Endothelial cell of umbilical vein (primary cell): ENCODE measurements around the gene SELENOO. TPM values are rescaled to one million over a fixed set of nuclear protein-coding genes. Genes with fewer than 3 reads are reported as not detected.

Experiments used
- BruUV-seq: library from RNA; stranded (reverse); fragments of 400-500 nt; replicated peaks from 2 replicates; lab custom pipeline; 2021; lab: Mats Ljungman, UMichigan
- CTCF ChIA-PET: fragments of 300-600, 350-600 bp; sonication (Branson Sonifier 250); formaldehyde crosslinking; loops from one replicate; lab custom pipeline; 2021; ENCODE audit warnings: antibody characterized with exemption, inconsistent platforms; lab: Charles Lee
- POLR2A ChIA-PET: fragments of 300-600, 350-600 bp; sonication (Branson Sonifier 250); formaldehyde crosslinking; loops from one replicate; lab custom pipeline; 2021; ENCODE audit warnings: antibody characterized with exemption, inconsistent platforms; lab: Charles Lee
- DNase-seq: peaks from one replicate; pipeline ENCODE4 v3.0.0-alpha.2; 2011; ENCODE audit warnings: low read depth, low spot score
- FAIRE-seq: peaks from 2 replicates; lab custom pipeline; 2011; peaks lifted over from hg19 to GRCh38; lab: Jason Lieb, UNC
- H2AFZ ChIP-seq: 2 replicates; pipeline ENCODE4 v1.6.0; 2012; ENCODE audit warnings: low read depth, low read length, control low read depth, inconsistent platforms
- H3K27ac ChIP-seq: 2 replicates; pipeline ENCODE4 v1.5.1; 2011; ENCODE audit warnings: low read depth, mild to moderate bottlenecking, control low read depth, low read length, moderate library complexity; ENCODE audit not compliant: insufficient read depth
- H3K27me3 ChIP-seq, 2 experiments: 2 replicates each; pipeline versions ENCODE4 v1.6.0 to v1.6.1; 2011; ENCODE audit warnings: low read length in 2 of 2, mixed read lengths in 1 of 2; ENCODE audit not compliant: control insufficient read depth in 2 of 2, insufficient read depth in 2 of 2
- H3K36me3 ChIP-seq, 2 experiments: 2 replicates in 1 of 2; 3 replicates in 1 of 2; pipeline ENCODE4 v1.5.1; 2011; ENCODE audit warnings: low read length in 2 of 2, mild to moderate bottlenecking in 1 of 2, moderate library complexity in 1 of 2; ENCODE audit not compliant: control insufficient read depth in 2 of 2, insufficient read depth in 2 of 2; ENCODE audit errors: extremely low read depth in 1 of 2
- H3K4me1 ChIP-seq: 3 replicates; pipeline ENCODE4 v1.5.1; 2011; ENCODE audit warnings: mild to moderate bottlenecking, low read length; ENCODE audit not compliant: control insufficient read depth, insufficient read depth; ENCODE audit errors: extremely low read depth
- H3K4me2 ChIP-seq: 2 replicates; pipeline ENCODE4 v1.6.1; 2011; ENCODE audit warnings: low read length, control low read depth, mixed read lengths; ENCODE audit not compliant: insufficient read depth
- H3K4me3 ChIP-seq, 3 experiments: fragments of 200-600 bp in 1 of 3; sonication (generic), shearing (Covaris generic) in 1 of 3; replicated peaks in 1 of 3; 2 replicates each; pipeline ENCODE4 v1.5.1; 2011 to 2016; ENCODE audit warnings: control low read depth in 3 of 3, low read length in 3 of 3, mild to moderate bottlenecking in 2 of 3, inconsistent platforms in 1 of 3, low read depth in 1 of 3, moderate library complexity in 1 of 3; ENCODE audit not compliant: insufficient read depth in 1 of 3
- H3K79me2 ChIP-seq: 2 replicates; pipeline ENCODE4 v1.6.0; 2012; ENCODE audit warnings: low read length, inconsistent platforms; ENCODE audit not compliant: control insufficient read depth, insufficient read depth
- H3K9ac ChIP-seq: replicated peaks from 2 replicates; pipeline ENCODE3; 2011; ENCODE audit warnings: low read length, control low read depth; ENCODE audit not compliant: insufficient read depth; ENCODE audit errors: extremely low read depth
- H3K9me1 ChIP-seq: replicated peaks from 3 replicates; pipeline ENCODE4 v1.6.0; 2011; ENCODE audit warnings: mild to moderate bottlenecking, low read length; ENCODE audit not compliant: control insufficient read depth, insufficient read depth; ENCODE audit errors: extremely low read depth
- H3K9me3 ChIP-seq: replicated peaks from 2 replicates; pipeline ENCODE4 v1.5.1; 2012; ENCODE audit warnings: low read length, inconsistent platforms; ENCODE audit not compliant: control insufficient read depth, insufficient read depth
- H4K20me1 ChIP-seq: replicated peaks from 2 replicates; pipeline ENCODE3; 2011; ENCODE audit warnings: mild to moderate bottlenecking, low read length; ENCODE audit not compliant: control insufficient read depth, insufficient read depth; ENCODE audit errors: extremely low read depth
- JUN ChIP-seq: IDR thresholded peaks from 2 replicates; pipeline ENCODE4 v1.6.1; 2011; ENCODE audit warnings: borderline replicate concordance, low read depth; ENCODE audit not compliant: insufficient read length, insufficient read depth
- dilution Hi-C: fragments of 300-500 bp; cut with MboI; formaldehyde crosslinking; loops from one replicate; pipeline ENCODE4 v1.15.0; 2019; ENCODE audit warnings: low sequenced_read_pairs; ENCODE audit not compliant: extremely low pct_ligation_motif_present
- intact Hi-C: fragments of 100-400 bp; cut with micrococcal nuclease; formaldehyde crosslinking; loops from one replicate; pipeline ENCODE4 v1.10.0; 2022
- polyA plus RNA-seq, 4 experiments: library from polyadenylated mRNA; depleted of rRNA in 3 of 4; stranded (reverse) in 3 of 4; unstranded in 1 of 4; fragments of >200 nt; gene quantifications; 2 replicates each; pipeline versions ENCODE4 v1.2.1 to v1.2.3, GENCODE V29; 2011 to 2012; ENCODE audit warnings: missing spikeins in 1 of 4
- total RNA-seq: library from RNA; stranded (reverse); gene quantifications from 2 replicates; pipeline ENCODE4 v1.2.3, GENCODE V29; 2021
- TF ChIP-seq, protein P1 (sequence below), 2 donors: IDR thresholded peaks; 1 replicate in 1 of 2; 2 replicates in 1 of 2; pipeline ENCODE4 v1.5.1; 2011; ENCODE audit warnings: low read length in 2 of 2, mild to moderate bottlenecking in 2 of 2, moderate library complexity in 2 of 2, control low read depth in 1 of 2, inconsistent platforms in 1 of 2, low read depth in 1 of 2; ENCODE audit not compliant: insufficient read depth in 1 of 2; ENCODE audit errors: extremely low read depth in 1 of 2

The SELENOO gene
- total and polyA plus RNA-seq, 2 donors (not counting 3 experiments of a cell fraction or from before 2014, with no cell fraction given): 24.1 to 37.5 TPM

DNA sequence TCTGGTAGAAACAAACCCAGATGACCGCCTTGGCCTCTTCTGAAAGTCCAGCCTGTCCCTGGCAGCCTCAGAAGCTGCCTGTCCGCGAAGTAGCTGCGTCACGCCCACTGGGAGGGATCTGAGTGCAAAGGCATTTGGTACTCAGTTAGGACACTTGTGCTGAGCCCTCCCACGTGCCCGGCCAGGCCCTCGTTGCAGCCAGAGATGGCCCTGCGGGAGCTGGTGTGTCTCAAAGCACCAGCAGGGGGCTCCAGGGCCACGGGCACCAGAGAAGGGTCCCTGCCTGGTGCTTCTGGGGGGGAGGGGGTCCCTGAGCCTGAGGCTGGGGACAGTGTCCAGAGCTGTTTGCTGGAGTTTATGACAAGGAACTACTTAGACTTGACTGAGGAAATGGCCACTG lies 5.8 kb downstream of the SELENOO start:
- dilution Hi-C loops: no loop called here

More for the DNA sequence above, 5.8 kb downstream of the SELENOO start:
- Histone ChIP-seq H3K27me3 (no peaks in the 10 kb centered on the region), H3K4me2 (no peak overlapping the region), H3K79me2 (peaks cover 19% of the 10 kb centered on the region), H3K27ac (no peak overlapping the region), H4K20me1 (no peaks in the 10 kb centered on the region), H3K9me1 (no peaks in the 10 kb centered on the region), H2AFZ (no peak overlapping the region), H3K4me3 (no peak overlapping the region), H3K36me3 (peaks cover 2 to 13% of the 10 kb centered on the region in 2 experiments), H3K9ac (no peak overlapping the region), H3K9me3 (no peaks in the 10 kb centered on the region), H3K4me1 (peaks cover 21% of the 10 kb centered on the region)
- FAIRE-seq (peak; percentile 67), DNase-seq (peak; percentile 39)
- ChIA-PET CTCF (interaction anchor here (0.7 to 1.8 kb wide), 8 partner anchors 8 to 239 kb away, joined by 3 to 5 read pairs (median 3); no protein-coding TSS in a partner anchor), POLR2A (no interaction called here)
- TF ChIP-seq, protein P1, sequence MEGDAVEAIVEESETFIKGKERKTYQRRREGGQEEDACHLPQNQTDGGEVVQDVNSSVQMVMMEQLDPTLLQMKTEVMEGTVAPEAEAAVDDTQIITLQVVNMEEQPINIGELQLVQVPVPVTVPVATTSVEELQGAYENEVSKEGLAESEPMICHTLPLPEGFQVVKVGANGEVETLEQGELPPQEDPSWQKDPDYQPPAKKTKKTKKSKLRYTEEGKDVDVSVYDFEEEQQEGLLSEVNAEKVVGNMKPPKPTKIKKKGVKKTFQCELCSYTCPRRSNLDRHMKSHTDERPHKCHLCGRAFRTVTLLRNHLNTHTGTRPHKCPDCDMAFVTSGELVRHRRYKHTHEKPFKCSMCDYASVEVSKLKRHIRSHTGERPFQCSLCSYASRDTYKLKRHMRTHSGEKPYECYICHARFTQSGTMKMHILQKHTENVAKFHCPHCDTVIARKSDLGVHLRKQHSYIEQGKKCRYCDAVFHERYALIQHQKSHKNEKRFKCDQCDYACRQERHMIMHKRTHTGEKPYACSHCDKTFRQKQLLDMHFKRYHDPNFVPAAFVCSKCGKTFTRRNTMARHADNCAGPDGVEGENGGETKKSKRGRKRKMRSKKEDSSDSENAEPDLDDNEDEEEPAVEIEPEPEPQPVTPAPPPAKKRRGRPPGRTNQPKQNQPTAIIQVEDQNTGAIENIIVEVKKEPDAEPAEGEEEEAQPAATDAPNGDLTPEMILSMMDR (IDR thresholded peaks at IDR 0.05; ENCODE audit: extremely low read depth in 1 of 2, insufficient read depth in 1 of 2, low read depth in 1 of 2, low read length in 2 of 2): peak; percentile 51 to 68
- TF ChIP-seq JUN: no peak
- BruUV-seq: no TSS peak
- intact Hi-C loops: loop anchor here (10.0 kb wide), 1 partner anchor 232 kb away; no protein-coding TSS in a partner anchor
